Stimulated activated CD8-positive, alpha-beta memory T cell treated with anti-CD3 and anti-CD28 coated beads, Interleukin-4, amount 100 ng/mL, for 4 hours (primary cell): Measurements from ENCODE around the gene SNAP29.

Experiments
- DNase-seq, 2 donors: peaks; one replicate each; pipeline ENCODE4 v3.0.0-alpha.2; 2020; ENCODE audit warnings: low read depth in 2 of 2, low spot score in 1 of 2

The SNAP29 gene

GRCh38 chr22:20865875-20866445, 7.2 kb downstream of the SNAP29 start:
- DNase-seq = no peak

- no peak for DNase-seq
Observed at GRCh38 chr22:20866736-20867135, 7.9 kb downstream of the SNAP29 start.

GRCh38 chr22:20867179-20868024, 8.6 kb downstream of the SNAP29 start:
- no peak for DNase-seq

- no peak for DNase-seq
Observed at GRCh38 chr22:20868025-20868962, 9.5 kb downstream of the SNAP29 start.

- DNase-seq = no peak
Observed at GRCh38 chr22:20869234-20869633, 10.4 kb downstream of the SNAP29 start.

- no peak for DNase-seq
Observed at GRCh38 chr22:20873214-20873613, 14.4 kb downstream of the SNAP29 start.

- no peak for DNase-seq
Observed at GRCh38 chr22:20875296-20875695, 16.5 kb downstream of the SNAP29 start.

- DNase-seq = no peak
Observed at GRCh38 chr22:20877715-20878114, 18.9 kb downstream of the SNAP29 start.

GRCh38 chr22:20881231-20881630, 22.4 kb downstream of the SNAP29 start:
- DNase-seq = no peak

GRCh38 chr22:20881869-20882815, 23.3 kb downstream of the SNAP29 start:
- DNase-seq = no peak

GRCh38 chr22:20882855-20883254, 24.0 kb downstream of the SNAP29 start:
- no peak for DNase-seq

GRCh38 chr22:20884454-20884853, 25.6 kb downstream of the SNAP29 start:
- no peak for DNase-seq

GRCh38 chr22:20885017-20885556, 26.3 kb downstream of the SNAP29 start:
- DNase-seq = no peak

GRCh38 chr22:20885557-20886323, 26.9 kb downstream of the SNAP29 start:
- no peak for DNase-seq

GRCh38 chr22:20887375-20887774, 28.6 kb downstream of the SNAP29 start:
- no peak for DNase-seq

GRCh38 chr22:20889025-20889704, 30.4 kb downstream of the SNAP29 start:
- DNase-seq = no peak

GRCh38 chr22:20889904-20890540, 31.2 kb downstream of the SNAP29 start:
- no peak for DNase-seq

GRCh38 chr22:20890975-20891374, 32.2 kb downstream of the SNAP29 start:
- no peak for DNase-seq
